HFFc6 (cell line): ENCODE measurements around the gene ABTB2. TPM values are rescaled to one million over a fixed set of nuclear protein-coding genes. Genes with fewer than 3 reads are reported as not detected.

Experiments used
- DNase-seq: peaks from one replicate; pipeline ENCODE4 v3.0.0-alpha.2; 2018
- H3K27ac Mint-ChIP-seq: 2 replicates; pipeline ENCODE4 v1.8.0; 2020; ENCODE audit warnings: mild to moderate bottlenecking, mixed read lengths
- H3K27me3 Mint-ChIP-seq: 2 replicates; pipeline ENCODE4 v1.8.0; 2021; ENCODE audit warnings: mild to moderate bottlenecking, moderate library complexity, mixed read lengths; ENCODE audit not compliant: insufficient read depth
- H3K36me3 Mint-ChIP-seq: 2 replicates; pipeline ENCODE4 v1.8.0; 2021; ENCODE audit warnings: low read depth, mixed read lengths
- H3K4me1 Mint-ChIP-seq: 2 replicates; pipeline ENCODE4 v1.8.0; 2020; ENCODE audit warnings: low read depth, mixed read lengths
- H3K4me3 Mint-ChIP-seq: 2 replicates; pipeline ENCODE4 v1.8.0; 2020; ENCODE audit warnings: mild to moderate bottlenecking, moderate library complexity, mixed read lengths
- H3K9me3 Mint-ChIP-seq: 2 replicates; pipeline ENCODE4 v1.8.0; 2020; ENCODE audit warnings: mild to moderate bottlenecking, mixed read lengths
- CTCF ChIP-seq: fragments of 200-600 bp; sonication (generic); IDR thresholded peaks from 2 replicates; pipeline ENCODE4 v1.5.0; 2021; ENCODE audit warnings: antibody characterized with exemption, mild to moderate bottlenecking
- total RNA-seq, 6 experiments: library from RNA; stranded (reverse); fragmentation: NEBNext Ultra II Directional; extraction: Animal tissue kit (Norgen Biotek cat#: 25700); gene quantifications; 2 replicates in 1 of 6; 3 replicates in 5 of 6; pipeline ENCODE4 v1.2.3, GENCODE V29; 2021

ABTB2 gene
- total RNA-seq, 6 experiments from 2014 or later = 2.5 to 3.6 (median 2.8) TPM

DNA sequence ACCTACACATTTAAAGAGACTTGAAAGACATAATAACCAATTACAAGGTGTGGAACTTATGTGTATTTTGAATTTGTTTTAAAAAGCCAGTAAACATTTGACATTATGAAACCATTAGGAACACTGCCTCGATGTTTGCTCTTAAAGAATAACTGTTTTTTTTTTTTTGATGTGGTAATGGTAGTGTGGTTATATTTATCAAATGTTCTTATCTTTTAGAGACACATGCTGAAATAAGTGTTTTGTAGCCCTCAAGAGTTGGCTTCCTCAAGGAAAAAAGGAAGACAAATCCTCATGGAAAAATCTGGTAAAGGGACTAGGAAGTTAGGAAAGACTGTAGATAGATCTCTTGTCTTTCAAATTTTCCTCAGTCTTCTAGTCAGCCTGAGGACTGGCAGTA, 2.2 kb upstream of the ABTB2 start:
- H3K27ac Mint-ChIP-seq = no peak overlapping the region
- H3K4me1 Mint-ChIP-seq = peaks cover 30% of the 10 kb centered on the region
- no peaks in the 10 kb centered on the region for H3K36me3 Mint-ChIP-seq
- H3K9me3 Mint-ChIP-seq = no peaks in the 10 kb centered on the region
- H3K4me3 Mint-ChIP-seq = no peak overlapping the region
- peaks cover 23% of the 10 kb centered on the region for H3K27me3 Mint-ChIP-seq
- TF ChIP-seq CTCF = no peak
- no peak for DNase-seq

- Mint-ChIP-seq H3K9me3 (no peaks in the 10 kb centered on the region), H3K4me3 (peak overlapping the region; percentile 87), H3K36me3 (no peaks in the 10 kb centered on the region), H3K27ac (no peak overlapping the region), H3K27me3 (peaks cover 23% of the 10 kb centered on the region), H3K4me1 (peaks cover 35% of the 10 kb centered on the region)
- DNase-seq = no peak
- peak; percentile 78 for TF ChIP-seq CTCF
Observed at GRCh38 chr11:34359548-34359891, 1.7 kb upstream of the ABTB2 start.

- peak; percentile 95 for TF ChIP-seq CTCF
- H3K4me1 Mint-ChIP-seq = peaks cover 35% of the 10 kb centered on the region
- H3K27me3 Mint-ChIP-seq = peaks cover 22% of the 10 kb centered on the region
- H3K36me3 Mint-ChIP-seq = no peaks in the 10 kb centered on the region
- DNase-seq = peak; percentile 68
- H3K9me3 Mint-ChIP-seq = no peaks in the 10 kb centered on the region
- peak overlapping the region; percentile 31; the same call in 1 of the 2 replicates for H3K27ac Mint-ChIP-seq
- H3K4me3 Mint-ChIP-seq = peak overlapping the region; percentile 87
Observed at GRCh38 chr11:34358728-34359547, 1.1 kb upstream of the ABTB2 start.

GRCh38 chr11:34358258-34358727, 483 bp upstream of the ABTB2 start:
- H3K9me3 Mint-ChIP-seq = no peaks in the 10 kb centered on the region
- peak overlapping the region; percentile 87 for H3K4me3 Mint-ChIP-seq
- H3K27me3 Mint-ChIP-seq = peaks cover 17% of the 10 kb centered on the region
- H3K4me1 Mint-ChIP-seq = peaks cover 35% of the 10 kb centered on the region
- H3K36me3 Mint-ChIP-seq = no peaks in the 10 kb centered on the region
- TF ChIP-seq CTCF = no peak
- DNase-seq = no peak
- H3K27ac Mint-ChIP-seq = 0 out of 2 replicates have a peak overlapping the region, but pooled peaks have one; percentile 15

DNA sequence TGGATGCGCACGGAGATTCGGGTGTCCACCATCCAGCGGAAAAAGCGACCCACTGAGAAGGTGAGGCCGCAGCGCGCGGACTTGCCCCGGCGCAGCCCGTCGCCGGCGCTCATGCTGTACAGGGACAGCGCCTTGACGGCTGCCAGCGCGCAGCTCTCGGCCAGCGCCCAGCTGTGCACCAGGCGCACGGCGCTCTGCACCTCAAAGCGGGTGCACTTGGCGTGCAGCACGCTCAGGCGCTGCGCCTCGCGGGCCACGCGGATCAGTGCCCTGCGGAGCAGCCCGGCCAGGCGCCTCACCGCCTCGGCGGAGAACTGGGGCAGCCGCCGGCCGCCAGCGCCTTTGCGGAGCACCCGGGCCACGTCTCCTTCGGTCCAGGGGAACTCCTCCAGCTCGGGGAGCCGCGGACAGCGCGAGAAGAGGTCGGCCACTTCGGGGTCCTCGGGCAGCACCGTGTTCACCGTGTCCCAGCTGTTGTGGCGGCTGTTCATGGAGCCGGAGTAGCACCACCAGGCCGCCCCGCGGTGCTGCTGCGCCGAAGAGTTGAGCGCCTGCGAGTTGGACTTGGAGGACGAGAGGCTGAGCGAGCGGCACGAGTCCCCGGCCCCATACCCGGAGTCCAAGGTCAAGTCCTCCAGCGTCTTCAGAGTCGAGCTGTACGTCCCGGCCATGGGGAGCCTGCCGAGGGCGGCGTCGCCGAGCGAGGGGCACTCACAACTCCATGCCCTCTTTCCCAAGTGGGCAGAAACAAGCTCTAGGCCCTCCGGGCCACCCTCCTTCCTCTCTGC, 703 bp downstream of the ABTB2 start:
- Mint-ChIP-seq H3K4me1 (peaks cover 35% of the 10 kb centered on the region), H3K36me3 (no peaks in the 10 kb centered on the region), H3K27ac (no peak overlapping the region), H3K4me3 (peak overlapping the region; percentile 80), H3K9me3 (no peaks in the 10 kb centered on the region), H3K27me3 (peaks cover 12% of the 10 kb centered on the region)
- DNase-seq = peak; percentile 45
- peak; percentile 4; the same call in 1 of the 2 replicates for TF ChIP-seq CTCF
